Measurements from ENCODE around the gene SLIT3.

GRCh38 chr5:168859471-168859870 is 441.5 kb downstream of the SLIT3 start:
- TF ChIP-seq CREB1 (CRISPR knock-in tag; IDR thresholded peaks at IDR 0.05; ENCODE audit: low read depth) (no peak), CTCF (conservative IDR thresholded peaks at IDR 0.05; ENCODE audit: low read depth in 2 of 2) (no peak), EZH2phosphoT487 (IDR thresholded peaks at IDR 0.05; ENCODE audit: unreplicated experiment) (no peak), REST (IDR thresholded peaks at IDR 0.05; ENCODE audit: unreplicated experiment) (no peak), POLR2AphosphoS5 (IDR thresholded peaks at IDR 0.05; ENCODE audit: low read depth) (no peak), JUNB (IDR thresholded peaks at IDR 0.05; ENCODE audit: unreplicated experiment) (no peak), ZNF331 (CRISPR knock-in tag; IDR thresholded peaks at IDR 0.05; ENCODE audit: low read depth) (no peak)

All from GM23338 (cell line).